Fibroblast of peridontal ligament (primary cell): ENCODE data around the gene ELAVL3.
A peak's percentile ranks its signal among the peaks of the same experiment; 100 is the strongest.
"Not testable (repeated sequence)": the region's sequence is repeated elsewhere in the genome, so short reads cannot be mapped to it uniquely, and the experiment has no call there.

Experiments used
- DNase-seq: peaks from one replicate; pipeline ENCODE4 v3.0.0-alpha.2; 2010; ENCODE audit errors: extremely low read depth

The ELAVL3 gene

GRCh38 chr19:11435833-11436313 lies 45.0 kb downstream of the ELAVL3 start:
- DNase-seq, result no peak

GRCh38 chr19:11435057-11435832 lies 45.6 kb downstream of the ELAVL3 start, which contains the start of the genes ODAD3 and PRKCSH:
ODAD3 (minus strand) TSS chr19:11435121; CDS start chr19:11435016, 105 bp downstream.
PRKCSH (plus strand) TSS chr19:11435635; CDS start chr19:11436118, 483 bp downstream.
- peak; percentile 100 for DNase-seq

DNA sequence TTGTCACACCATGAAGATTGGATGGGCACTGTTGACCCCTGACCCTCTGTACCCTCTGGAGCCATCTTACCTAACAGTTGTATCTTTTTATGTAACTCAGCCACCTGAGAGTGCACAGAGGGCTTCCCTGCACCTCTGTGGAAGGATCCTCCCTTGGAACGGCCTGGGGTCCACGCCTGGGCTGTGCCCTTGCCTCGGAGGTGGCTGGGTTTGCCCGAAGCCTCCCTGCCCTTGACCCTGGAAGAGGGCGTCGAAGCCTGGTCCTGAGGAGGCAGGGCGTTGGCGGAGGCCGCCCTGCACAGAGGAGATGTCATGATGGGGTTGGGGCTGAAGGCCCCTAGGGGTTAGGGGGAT lies 46.2 kb downstream of the ELAVL3 start:
- DNase-seq, result no peak

DNA sequence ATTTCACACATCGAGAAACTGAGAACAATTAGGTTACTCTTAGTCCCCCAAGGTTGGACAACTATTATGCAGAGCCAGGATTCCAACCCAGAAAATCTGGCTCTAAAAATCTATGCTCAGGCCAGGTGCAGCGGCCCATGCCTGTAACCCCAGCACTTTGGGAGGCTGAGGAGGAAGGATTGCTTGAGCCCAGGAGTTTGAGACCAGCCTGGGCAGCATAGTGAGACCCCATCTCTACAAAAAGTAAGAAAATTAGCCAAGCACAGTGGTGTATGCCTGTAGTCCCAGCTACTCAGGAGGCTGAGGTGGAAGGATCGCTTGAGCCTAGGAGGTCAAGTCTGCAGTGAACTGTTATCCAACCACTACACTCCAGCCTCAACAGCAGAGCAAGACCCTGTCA lies 47.3 kb downstream of the ELAVL3 start:
- not testable (repeated sequence) for DNase-seq

GRCh38 chr19:11426656-11427055 lies 54.2 kb downstream of the ELAVL3 start:
- no peak for DNase-seq

- no peak for DNase-seq
Measured at GRCh38 chr19:11425719-11426457, 55.0 kb downstream of the ELAVL3 start.

GRCh38 chr19:11423791-11424181 lies 57.1 kb downstream of the ELAVL3 start:
- DNase-seq, result no peak

DNA sequence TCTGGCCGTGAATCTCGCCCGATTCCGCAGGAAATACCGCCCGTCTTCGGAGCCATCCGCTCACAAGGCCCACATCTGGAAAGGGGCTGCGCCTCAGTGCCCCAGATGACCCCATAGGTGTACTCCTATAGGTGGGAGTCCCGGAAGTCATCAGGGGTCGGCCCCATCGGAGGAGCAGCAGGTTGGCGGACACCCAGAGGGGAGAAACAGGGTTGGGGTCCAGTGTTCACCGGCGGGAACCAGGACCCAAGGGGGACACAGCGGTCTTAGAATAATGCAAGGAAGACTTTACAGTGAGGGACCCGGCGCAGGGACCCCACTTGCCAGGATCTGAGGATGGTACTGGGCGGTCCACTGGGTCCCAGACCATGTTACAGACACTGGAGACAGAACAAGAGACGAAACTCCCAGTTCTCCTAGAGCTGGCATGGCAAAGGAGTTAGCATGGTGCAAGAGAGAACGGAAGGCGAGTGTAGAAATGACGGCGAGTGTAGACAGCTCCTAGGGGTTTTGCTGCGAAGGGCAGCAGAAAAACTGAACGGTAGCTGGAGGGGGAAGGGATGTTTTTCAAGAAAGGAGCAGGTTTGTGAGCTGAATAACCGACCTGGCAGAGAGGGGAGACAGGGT lies 57.6 kb downstream of the ELAVL3 start:
- DNase-seq, result no peak

DNA sequence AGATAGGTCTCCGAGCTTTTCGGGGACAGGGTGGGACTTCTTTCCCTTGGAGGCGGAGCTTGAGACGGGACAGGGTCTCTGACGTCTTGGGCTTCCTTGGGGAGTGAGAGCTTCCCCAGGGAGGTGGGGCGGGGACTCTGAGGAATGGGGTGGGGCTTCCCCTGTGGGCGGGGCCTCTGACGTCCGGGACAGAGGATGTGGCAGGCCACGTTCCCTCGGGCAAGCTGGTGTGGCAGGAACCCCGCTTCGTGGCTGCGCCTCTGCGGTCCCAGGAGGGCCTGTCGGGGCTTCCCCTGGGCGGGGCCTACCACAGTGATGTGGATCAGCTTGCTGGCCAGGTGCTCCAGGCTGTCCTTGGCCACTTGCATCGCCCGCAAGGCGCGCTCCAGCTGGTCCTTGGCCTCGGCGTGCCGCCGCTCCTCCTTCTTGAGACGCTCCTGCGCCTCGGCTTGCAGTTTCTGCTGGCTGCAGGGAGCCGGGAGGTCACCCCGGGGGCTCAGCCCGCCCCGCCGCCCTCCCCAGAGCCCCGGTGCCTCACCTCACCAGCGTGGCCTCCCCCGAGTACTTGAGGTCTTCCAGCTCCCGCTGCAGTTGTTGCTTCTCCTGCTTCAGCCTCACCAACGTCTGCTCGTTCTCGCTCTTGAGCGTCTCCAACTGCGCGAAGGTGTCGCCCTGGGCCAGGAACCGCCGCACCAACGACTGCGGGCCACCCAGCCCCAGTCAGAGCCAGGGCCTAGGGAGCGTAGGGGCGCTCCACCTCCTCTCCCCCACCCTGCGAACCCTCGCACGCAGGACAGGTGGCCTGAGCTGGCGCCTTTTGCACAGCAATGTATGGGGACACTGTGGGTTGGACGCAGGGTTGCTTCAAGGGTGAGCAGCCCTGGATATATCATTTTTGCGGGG lies 58.4 kb downstream of the ELAVL3 start:
- DNase-seq, result no peak

GRCh38 chr19:11421371-11422098 lies 59.3 kb downstream of the ELAVL3 start:
- no peak for DNase-seq

- DNase-seq, result peak; percentile 28
Measured at GRCh38 chr19:11420429-11421370, 60.1 kb downstream of the ELAVL3 start.

GRCh38 chr19:11418549-11419506 lies 62.0 kb downstream of the ELAVL3 start, which contains the start of gene RGL3:
RGL3 (minus strand) TSS chr19:11419314; CDS start chr19:11419278, 36 bp downstream.
- DNase-seq, result no peak

DNA sequence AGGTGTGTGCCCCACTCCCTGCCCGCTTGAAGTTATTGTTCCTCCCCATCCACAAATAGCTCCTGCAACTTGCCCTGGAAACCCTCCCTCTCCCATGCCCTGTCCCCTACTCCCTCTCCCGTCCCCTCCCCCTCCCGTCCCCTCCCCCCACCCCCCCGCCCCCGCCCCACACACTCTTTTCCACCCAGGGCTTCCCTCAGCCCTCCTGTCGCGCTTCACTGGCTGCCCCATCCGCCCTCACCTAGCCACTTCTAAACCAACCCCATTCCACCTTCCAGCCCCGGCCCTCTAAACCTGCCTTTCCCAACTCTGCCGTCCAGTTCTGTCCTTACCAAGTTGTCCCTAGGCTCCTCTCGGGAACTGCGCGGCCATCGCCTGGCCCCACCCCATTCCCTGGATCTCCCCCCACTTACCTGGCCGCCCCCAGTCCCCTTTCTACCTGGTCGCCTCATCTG lies 62.7 kb downstream of the ELAVL3 start:
- no peak for DNase-seq

GRCh38 chr19:11416346-11417052 lies 64.3 kb downstream of the ELAVL3 start:
- DNase-seq, result no peak

GRCh38 chr19:11414544-11414943 lies 66.3 kb downstream of the ELAVL3 start:
- DNase-seq, result peak; percentile 14

GRCh38 chr19:11410682-11411081 lies 70.2 kb downstream of the ELAVL3 start:
- peak; percentile 9 for DNase-seq

- no peak for DNase-seq
Measured at GRCh38 chr19:11408591-11408990, 72.3 kb downstream of the ELAVL3 start.
